ENCODE measurements around the gene PIMREG.

PIMREG gene

GRCh38 chr17:6443692-6444570, at the start of gene PIMREG:
Gene PIMREG (plus strand): TSS chr17:6444455. CDS start chr17:6445111, 656 bp downstream.
- Mint-ChIP-seq H3K4me3 (peak within 1 kb of the TSS; percentile 97), H3K4me1 (ENCODE audit: low read depth) (peaks cover 11% of the 10 kb centered on the region), H3K36me3 (ENCODE audit: low read depth) (peaks cover 2% of the 10 kb centered on the region), H3K27me3 (ENCODE audit: low read depth) (peaks cover 30% of the 10 kb centered on the region), H3K9me3 (no peaks in the 10 kb centered on the region), H3K27ac (peak within 1 kb of the TSS; percentile 94)

DNA sequence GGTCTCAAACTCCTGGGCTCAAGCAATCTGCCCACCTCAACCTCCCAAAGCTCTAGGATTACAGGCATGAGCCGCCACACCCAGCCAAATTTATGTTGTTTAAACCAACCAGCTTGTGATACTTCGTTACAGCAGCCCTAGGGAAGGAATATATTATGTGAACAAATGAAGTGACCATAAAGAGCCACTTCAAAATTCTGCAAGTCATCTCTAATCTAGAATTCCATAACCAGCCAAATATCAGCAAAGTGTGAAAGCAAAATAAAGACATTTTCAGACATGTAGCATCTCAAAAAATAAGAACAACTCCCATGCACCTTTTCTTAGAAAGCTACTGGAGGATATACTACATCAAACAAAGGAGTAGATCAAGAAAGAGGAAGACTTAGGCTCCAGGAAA, 45.3 kb upstream of the PIMREG start:
- Mint-ChIP-seq H3K4me1 (ENCODE audit: low read depth) (no peaks in the 10 kb centered on the region), H3K36me3 (ENCODE audit: low read depth) (no peaks in the 10 kb centered on the region), H3K27ac (no peak overlapping the region), H3K4me3 (no peak overlapping the region), H3K9me3 (no peaks in the 10 kb centered on the region), H3K27me3 (ENCODE audit: low read depth) (peaks cover 8% of the 10 kb centered on the region)

DNA sequence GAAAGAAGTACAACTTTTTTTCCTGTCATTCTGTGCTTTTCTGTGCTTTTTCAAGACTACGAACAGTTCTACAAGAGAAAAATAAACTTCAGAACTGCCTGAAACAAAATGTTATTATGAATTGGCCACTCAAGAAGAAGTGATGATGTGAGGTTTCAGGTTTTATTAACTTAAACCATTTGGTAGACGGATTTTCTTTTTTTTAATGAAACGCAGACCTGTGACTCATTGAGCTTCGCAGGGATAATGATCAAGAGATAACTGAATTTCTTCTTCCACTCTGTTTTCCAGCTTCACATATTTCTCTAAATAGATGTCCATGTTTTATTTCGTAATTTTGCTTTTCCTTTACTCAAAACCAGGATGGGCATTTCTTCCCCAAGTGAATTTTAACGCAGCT, 42.0 kb upstream of the PIMREG start:
- no peaks in the 10 kb centered on the region for H3K9me3 Mint-ChIP-seq
- no peaks in the 10 kb centered on the region for H3K36me3 Mint-ChIP-seq (ENCODE audit: low read depth)
- H3K27me3 Mint-ChIP-seq (ENCODE audit: low read depth), result peaks cover 17% of the 10 kb centered on the region
- H3K4me1 Mint-ChIP-seq (ENCODE audit: low read depth), result no peaks in the 10 kb centered on the region
- H3K27ac Mint-ChIP-seq, result no peak overlapping the region
- H3K4me3 Mint-ChIP-seq, result no peak overlapping the region

GRCh38 chr17:6408276-6408675, 36.0 kb upstream of the PIMREG start:
- Mint-ChIP-seq H3K36me3 (ENCODE audit: low read depth) (no peaks in the 10 kb centered on the region), H3K27ac (no peak overlapping the region), H3K4me1 (ENCODE audit: low read depth) (no peaks in the 10 kb centered on the region), H3K9me3 (no peaks in the 10 kb centered on the region), H3K4me3 (no peak overlapping the region), H3K27me3 (ENCODE audit: low read depth) (peaks cover 18% of the 10 kb centered on the region)

DNA sequence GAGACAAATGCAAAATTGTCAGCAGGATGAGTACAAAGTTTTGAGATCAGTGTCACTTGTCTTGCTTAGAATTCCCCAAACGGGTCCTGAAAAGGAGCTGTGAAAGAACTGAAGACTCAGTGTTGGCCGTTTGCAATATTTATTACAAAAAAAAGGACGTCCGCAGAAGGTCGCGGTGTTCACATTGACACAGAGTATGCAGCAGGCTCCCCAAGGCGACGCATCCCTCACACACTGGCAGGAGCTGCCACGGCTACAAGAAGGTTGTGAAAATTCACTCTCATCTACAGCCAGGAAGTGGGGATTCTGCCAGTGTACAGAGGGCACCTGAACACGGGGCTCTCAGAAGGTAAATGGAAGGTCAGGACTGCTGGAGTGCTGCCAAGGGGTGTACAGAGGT, 35.5 kb upstream of the PIMREG start:
- Mint-ChIP-seq H3K36me3 (ENCODE audit: low read depth) (no peaks in the 10 kb centered on the region), H3K27me3 (ENCODE audit: low read depth) (peaks cover 15% of the 10 kb centered on the region), H3K27ac (no peak overlapping the region), H3K4me3 (no peak overlapping the region), H3K9me3 (no peaks in the 10 kb centered on the region), H3K4me1 (ENCODE audit: low read depth) (no peaks in the 10 kb centered on the region)

DNA sequence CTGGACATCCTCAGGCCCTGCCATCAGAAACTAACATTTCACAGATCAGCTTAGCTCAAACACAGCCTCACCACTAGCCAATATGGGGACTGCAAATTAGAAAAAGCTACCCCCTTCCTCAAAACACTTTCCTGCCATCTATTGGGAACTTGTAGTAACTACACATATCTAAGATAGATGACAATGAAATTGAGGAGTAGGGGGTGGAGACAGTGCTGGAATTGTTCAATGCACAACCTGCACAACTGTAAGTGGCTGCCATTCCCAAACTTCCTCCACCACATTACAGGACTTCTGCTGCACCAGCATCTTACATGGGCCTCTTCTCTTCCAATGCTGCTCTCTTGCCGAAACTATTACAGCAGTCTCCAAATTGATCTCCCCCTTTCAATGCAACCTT, 31.2 kb upstream of the PIMREG start:
- no peaks in the 10 kb centered on the region for H3K36me3 Mint-ChIP-seq (ENCODE audit: low read depth)
- no peaks in the 10 kb centered on the region for H3K4me1 Mint-ChIP-seq (ENCODE audit: low read depth)
- H3K4me3 Mint-ChIP-seq, result no peak overlapping the region
- peaks cover 9% of the 10 kb centered on the region for H3K27me3 Mint-ChIP-seq (ENCODE audit: low read depth)
- H3K9me3 Mint-ChIP-seq, result no peaks in the 10 kb centered on the region
- H3K27ac Mint-ChIP-seq, result no peak overlapping the region

DNA sequence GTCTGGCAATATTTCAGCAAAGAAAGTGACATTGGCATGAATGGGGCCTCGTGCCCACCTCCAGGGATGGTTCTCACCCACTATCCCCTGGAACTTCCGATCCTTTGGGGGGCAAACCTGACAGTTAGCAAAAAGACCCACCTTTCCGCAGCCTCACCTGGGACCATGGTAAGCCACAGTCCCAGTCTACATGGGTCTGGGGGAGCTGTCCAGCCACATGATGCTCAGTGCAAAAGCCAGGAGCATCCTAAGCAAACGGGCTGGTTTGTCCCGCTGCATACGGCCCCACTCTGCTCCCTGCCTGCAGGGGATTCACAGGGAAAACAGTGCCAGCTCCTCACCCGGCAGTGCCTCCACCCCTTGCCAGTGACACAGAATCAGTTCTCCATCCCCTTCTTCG, 28.6 kb upstream of the PIMREG start:
- H3K27me3 Mint-ChIP-seq (ENCODE audit: low read depth), result peaks cover 22% of the 10 kb centered on the region
- H3K36me3 Mint-ChIP-seq (ENCODE audit: low read depth), result no peaks in the 10 kb centered on the region
- H3K27ac Mint-ChIP-seq, result no peak overlapping the region
- no peaks in the 10 kb centered on the region for H3K9me3 Mint-ChIP-seq
- H3K4me1 Mint-ChIP-seq (ENCODE audit: low read depth), result no peaks in the 10 kb centered on the region
- no peak overlapping the region for H3K4me3 Mint-ChIP-seq

GRCh38 chr17:6420173-6420641, 24.0 kb upstream of the PIMREG start:
- Mint-ChIP-seq H3K27me3 (ENCODE audit: low read depth) (peaks cover 52% of the 10 kb centered on the region), H3K4me3 (no peak overlapping the region), H3K36me3 (ENCODE audit: low read depth) (no peaks in the 10 kb centered on the region), H3K27ac (no peak overlapping the region), H3K4me1 (ENCODE audit: low read depth) (peaks cover 2% of the 10 kb centered on the region), H3K9me3 (no peaks in the 10 kb centered on the region)

DNA sequence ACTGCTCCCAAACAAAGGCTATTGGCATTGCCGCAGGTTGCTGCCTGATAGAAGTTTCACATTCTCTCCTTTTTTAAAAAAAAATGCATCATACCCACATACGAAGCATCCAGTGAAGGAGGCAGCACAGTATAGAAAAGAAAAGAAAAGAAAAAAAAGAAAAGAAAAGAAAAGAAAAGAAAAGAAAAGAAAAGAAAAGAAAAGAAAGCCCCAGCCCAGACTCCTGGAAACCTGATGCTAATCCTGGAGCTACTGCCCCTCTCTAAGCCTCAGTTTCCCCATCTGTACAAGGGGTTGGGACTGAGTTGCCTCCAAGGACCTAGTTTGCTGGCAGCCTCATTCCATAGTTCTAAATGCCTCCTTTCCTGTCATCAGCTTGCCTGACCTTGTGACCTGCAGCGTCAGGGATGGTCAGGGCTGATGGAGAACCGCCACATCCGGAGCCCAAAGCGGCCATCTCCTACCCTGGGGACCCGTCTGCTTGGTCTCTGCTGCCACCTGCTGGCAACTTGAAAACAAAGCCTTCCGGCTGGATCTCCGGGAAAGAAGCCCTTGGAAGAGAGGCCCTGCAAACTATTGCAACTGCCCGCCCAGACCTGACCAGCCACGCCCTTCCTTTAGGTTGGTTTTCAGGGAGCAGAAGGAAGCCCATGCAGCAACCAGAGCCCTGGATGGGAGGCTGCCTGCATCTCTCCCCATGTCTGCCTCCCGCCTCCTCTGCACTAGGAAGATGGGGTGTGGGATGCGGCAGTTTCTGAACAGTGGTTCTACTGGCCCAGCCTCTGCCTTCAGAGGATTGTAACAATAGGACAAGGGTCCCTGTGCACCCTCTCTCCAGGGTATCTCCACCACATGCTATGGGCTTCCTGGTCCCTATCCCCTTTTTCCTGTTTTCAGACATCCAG, 22.3 kb upstream of the PIMREG start:
- Mint-ChIP-seq H3K9me3 (no peaks in the 10 kb centered on the region), H3K27me3 (ENCODE audit: low read depth) (peaks cover 67% of the 10 kb centered on the region), H3K27ac (no peak overlapping the region), H3K4me3 (no peak overlapping the region), H3K4me1 (ENCODE audit: low read depth) (peaks cover 3% of the 10 kb centered on the region), H3K36me3 (ENCODE audit: low read depth) (no peaks in the 10 kb centered on the region)

DNA sequence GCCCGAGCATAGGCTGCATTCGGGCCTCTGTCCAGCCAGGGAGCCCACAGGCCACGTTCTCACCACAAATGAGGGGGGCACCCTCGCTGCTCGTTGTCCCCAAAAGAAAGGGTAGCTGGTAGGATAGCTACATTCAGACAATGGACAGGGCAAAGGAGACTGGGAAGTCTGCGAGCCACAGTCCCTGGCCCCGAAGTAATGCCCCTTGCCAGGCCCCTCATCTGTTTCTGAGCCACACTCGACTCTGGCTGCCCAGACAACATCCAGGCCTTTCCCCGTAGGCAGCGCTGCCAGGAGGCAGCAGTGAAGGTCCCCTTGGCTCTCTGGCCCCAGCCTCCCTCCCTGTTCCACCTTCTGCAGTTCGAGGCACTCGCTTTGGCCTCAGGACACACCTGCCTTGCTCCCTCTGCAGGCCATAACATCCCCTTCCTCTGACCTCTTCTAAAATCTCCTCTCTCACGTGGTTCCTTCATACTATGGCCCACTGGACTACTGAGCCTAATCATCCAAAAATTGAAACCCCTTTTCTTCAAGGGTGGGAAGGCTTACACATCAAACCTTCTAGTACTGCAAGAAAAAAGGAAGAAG, 21.5 kb upstream of the PIMREG start:
- H3K4me1 Mint-ChIP-seq (ENCODE audit: low read depth), result peaks cover 11% of the 10 kb centered on the region
- peaks cover 72% of the 10 kb centered on the region for H3K27me3 Mint-ChIP-seq (ENCODE audit: low read depth)
- no peaks in the 10 kb centered on the region for H3K9me3 Mint-ChIP-seq
- no peak overlapping the region for H3K4me3 Mint-ChIP-seq
- peaks cover 2% of the 10 kb centered on the region for H3K36me3 Mint-ChIP-seq (ENCODE audit: low read depth)
- H3K27ac Mint-ChIP-seq, result no peak overlapping the region

DNA sequence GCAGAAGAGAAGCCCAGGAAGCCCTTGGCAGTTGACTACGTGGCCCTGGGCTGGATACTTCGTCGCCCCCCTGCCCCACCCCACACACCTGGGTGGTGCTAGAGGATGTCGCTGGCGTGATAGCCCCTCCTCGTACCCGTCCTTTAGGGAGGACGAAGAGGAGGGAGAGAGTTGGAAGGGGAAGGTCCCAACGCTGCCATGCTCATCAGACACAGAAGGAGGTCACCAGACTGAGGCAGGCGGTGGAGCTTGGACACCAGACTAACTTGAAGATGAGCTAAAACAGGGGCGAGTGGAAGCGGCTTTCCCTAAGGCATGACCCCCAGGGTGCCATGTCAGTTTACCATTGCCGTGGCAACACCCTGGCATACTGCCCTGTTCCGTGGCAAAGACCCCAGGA, 20.3 kb upstream of the PIMREG start:
- peaks cover 19% of the 10 kb centered on the region for H3K4me1 Mint-ChIP-seq (ENCODE audit: low read depth)
- H3K27me3 Mint-ChIP-seq (ENCODE audit: low read depth), result peaks cover 67% of the 10 kb centered on the region
- H3K4me3 Mint-ChIP-seq, result no peak overlapping the region
- H3K36me3 Mint-ChIP-seq (ENCODE audit: low read depth), result peaks cover 2% of the 10 kb centered on the region
- H3K9me3 Mint-ChIP-seq, result no peaks in the 10 kb centered on the region
- H3K27ac Mint-ChIP-seq, result no peak overlapping the region

- Mint-ChIP-seq H3K36me3 (ENCODE audit: low read depth) (peaks cover 2% of the 10 kb centered on the region), H3K4me1 (ENCODE audit: low read depth) (peaks cover 19% of the 10 kb centered on the region), H3K27ac (no peak overlapping the region), H3K27me3 (ENCODE audit: low read depth) (peaks cover 65% of the 10 kb centered on the region), H3K9me3 (peaks cover 4% of the 10 kb centered on the region), H3K4me3 (no peak overlapping the region)
Observed at GRCh38 chr17:6425407-6425806, 18.8 kb upstream of the PIMREG start.

- Mint-ChIP-seq H3K4me1 (ENCODE audit: low read depth) (peaks cover 19% of the 10 kb centered on the region), H3K36me3 (ENCODE audit: low read depth) (peaks cover 4% of the 10 kb centered on the region), H3K27ac (no peak overlapping the region)
Observed at GRCh38 chr17:6426356-6427101, 17.7 kb upstream of the PIMREG start.

DNA sequence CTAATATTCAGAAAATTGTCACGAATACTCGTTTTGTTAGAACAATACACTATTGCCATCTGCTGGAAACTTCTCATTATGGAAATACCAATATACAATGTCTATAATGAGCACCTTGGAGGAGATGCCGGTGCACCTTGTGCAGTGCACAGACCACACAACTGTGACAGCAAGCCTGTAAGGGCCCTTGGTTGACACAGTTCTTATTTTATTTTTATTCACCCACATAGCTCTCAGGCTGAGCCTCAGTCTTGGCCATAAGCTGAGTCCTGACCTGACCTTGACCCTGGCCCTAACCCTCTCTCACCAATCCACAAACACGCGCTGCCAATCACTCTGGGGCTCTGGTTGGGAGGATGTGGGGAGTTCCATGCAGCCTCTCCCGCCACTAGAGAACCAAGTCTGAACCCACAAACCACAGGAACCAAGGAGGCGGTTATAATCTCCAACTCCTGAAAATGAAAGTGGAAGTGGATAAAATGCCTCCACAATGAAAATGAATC, 16.9 kb upstream of the PIMREG start:
- Mint-ChIP-seq H3K27me3 (ENCODE audit: low read depth) (peaks cover 69% of the 10 kb centered on the region), H3K4me1 (ENCODE audit: low read depth) (peaks cover 19% of the 10 kb centered on the region), H3K4me3 (peak overlapping the region; percentile 79), H3K27ac (peak overlapping the region; percentile 95), H3K36me3 (ENCODE audit: low read depth) (peaks cover 6% of the 10 kb centered on the region), H3K9me3 (peaks cover 20% of the 10 kb centered on the region)

More at GRCh38 chr17:6426356-6427101, 17.7 kb upstream of the PIMREG start:
- peaks cover 67% of the 10 kb centered on the region for H3K27me3 Mint-ChIP-seq (ENCODE audit: low read depth)
- H3K9me3 Mint-ChIP-seq, result peaks cover 14% of the 10 kb centered on the region
- H3K4me3 Mint-ChIP-seq, result no peak overlapping the region
